Caco-2 (cell line): ENCODE results near the gene POP7. TPM values are rescaled to one million over a fixed set of nuclear protein-coding genes. Genes with fewer than 3 reads are reported as not detected.

Source experiments
- BruUV-seq: library from RNA; stranded (reverse); fragments of 400-500 nt; replicated peaks from 2 replicates; lab custom pipeline; 2021; lab: Mats Ljungman, UMichigan
- CTCF ChIA-PET: fragments of 300-600 bp; sonication (Branson Sonifier 250); formaldehyde crosslinking; loops from one replicate; lab custom pipeline; 2022; ENCODE audit warnings: antibody characterized with exemption; lab: Charles Lee
- POLR2A ChIA-PET: fragments of 300-600 bp; sonication (Branson Sonifier 250); formaldehyde crosslinking; loops from one replicate; lab custom pipeline; 2022; ENCODE audit warnings: antibody characterized with exemption; lab: Charles Lee
- DNase-seq, 2 experiments: peaks; one replicate each; pipeline versions ENCODE4 v3.0.0 to v3.0.0-alpha.2; 2020 to 2022
- H3K27me3 ChIP-seq: replicated peaks from 2 replicates; pipeline ENCODE4 v1.6.0; 2011; ENCODE audit warnings: low read length; ENCODE audit not compliant: control insufficient read depth, insufficient read depth
- H3K36me3 ChIP-seq: 2 replicates; pipeline ENCODE4 v1.5.1; 2011; ENCODE audit warnings: low read length; ENCODE audit not compliant: control insufficient read depth, insufficient read depth
- H3K4me1 ChIP-seq: fragments of 250-450 bp; sonication (Bioruptor Pico); 2 replicates; pipeline ENCODE4 v1.5.1; 2020; ENCODE audit warnings: mild to moderate bottlenecking
- H3K4me3 ChIP-seq: 2 replicates; pipeline ENCODE4 v1.5.1; 2011; ENCODE audit warnings: low read depth, mild to moderate bottlenecking, control low read depth, low read length
- H3K9me3 ChIP-seq: fragments of 250-450 bp; sonication (Bioruptor Pico); 2 replicates; pipeline ENCODE4 v1.5.1; 2020; ENCODE audit warnings: mild to moderate bottlenecking, moderate library complexity
- H3K27ac Mint-ChIP-seq: one replicate; pipeline ENCODE4 v1.8.0; 2022; ENCODE audit warnings: mixed read lengths; ENCODE audit not compliant: unreplicated experiment
- H3K27me3 Mint-ChIP-seq: one replicate; pipeline ENCODE4 v1.8.0; 2022; ENCODE audit warnings: mixed read lengths; ENCODE audit not compliant: insufficient read depth, unreplicated experiment
- H3K36me3 Mint-ChIP-seq: one replicate; pipeline ENCODE4 v1.8.0; 2022; ENCODE audit warnings: mild to moderate bottlenecking, mixed read lengths; ENCODE audit not compliant: insufficient read depth, unreplicated experiment
- H3K4me1 Mint-ChIP-seq: one replicate; pipeline ENCODE4 v1.8.0; 2022; ENCODE audit warnings: low read depth, mixed read lengths; ENCODE audit not compliant: unreplicated experiment
- H3K4me3 Mint-ChIP-seq: one replicate; pipeline ENCODE4 v1.8.0; 2022; ENCODE audit warnings: mild to moderate bottlenecking, moderate library complexity, mixed read lengths; ENCODE audit not compliant: unreplicated experiment
- H3K9me3 Mint-ChIP-seq: one replicate; pipeline ENCODE4 v1.8.0; 2022; ENCODE audit warnings: mixed read lengths; ENCODE audit not compliant: unreplicated experiment
- CTCF ChIP-seq, 2 experiments: fragments of 200-600 bp in 1 of 2; IDR thresholded peaks; 1 replicate in 1 of 2; 2 replicates in 1 of 2; pipeline versions ENCODE4 v1.5.1 to v1.8.0; 2011 to 2022; ENCODE audit warnings: antibody characterized with exemption in 1 of 2, control low read depth in 1 of 2, inconsistent platforms in 1 of 2, low read depth in 1 of 2, low read length in 1 of 2, mild to moderate bottlenecking in 1 of 2, moderate library complexity in 1 of 2; ENCODE audit not compliant: insufficient read depth in 1 of 2, severe bottlenecking in 1 of 2, unreplicated experiment in 1 of 2
- intact Hi-C: fragments of 100-400 bp; cut with micrococcal nuclease; formaldehyde crosslinking; loops from one replicate; pipeline ENCODE4 v1.10.0; 2022; ENCODE audit not compliant: unreplicated experiment
- total RNA-seq: library from RNA; stranded (reverse); gene quantifications from 2 replicates; pipeline ENCODE4 v1.2.3, GENCODE V29; 2022

POP7 gene
- total RNA-seq, 1 experiment from 2014 or later: 66.9 TPM

- H3K27me3 Mint-ChIP-seq: no peaks in the 10 kb centered on the region
- TSS peak; percentile 58 for BruUV-seq
- POLR2A ChIA-PET: interaction anchor here (1.5 kb wide), 1 partner anchor 79 kb away, joined by 5 read pairs; the partner anchor contains the start of gene MOSPD3
Observed at GRCh38 chr7:100691676-100692577, 14.0 kb upstream of the POP7 start.

DNA sequence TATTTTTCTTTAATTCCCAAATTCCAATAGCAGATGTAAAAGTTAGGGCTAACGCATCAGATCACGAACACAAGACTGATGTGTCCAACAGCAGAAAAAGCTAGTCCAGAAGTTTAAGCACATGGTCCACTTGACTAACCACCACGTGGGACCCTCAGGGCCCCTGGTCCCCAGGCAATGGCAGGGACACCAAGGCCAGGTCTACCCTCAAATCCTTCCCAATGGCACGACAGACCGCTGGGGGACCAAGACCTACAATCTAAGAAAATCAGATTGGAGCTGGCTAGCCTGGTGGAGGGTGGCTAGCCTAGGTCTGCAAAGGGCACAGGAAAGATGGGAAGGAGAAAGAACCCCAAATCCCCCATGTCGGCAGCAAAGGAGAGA lies 13.4 kb upstream of the POP7 start:
- no peaks in the 10 kb centered on the region for H3K9me3 ChIP-seq
- Mint-ChIP-seq H3K4me3 (peak overlapping the region; percentile 96), H3K27ac (no peak overlapping the region), H3K4me1 (peaks cover 18% of the 10 kb centered on the region), H3K36me3 (peaks cover 44% of the 10 kb centered on the region), H3K27me3 (no peaks in the 10 kb centered on the region), H3K9me3 (no peaks in the 10 kb centered on the region)
- H3K36me3 ChIP-seq: no peaks in the 10 kb centered on the region; the same call in 1 of the 2 replicates
- CTCF ChIA-PET: interaction anchor here (0.5 to 2.8 kb wide), 3 partner anchors 13 to 265 kb away, joined by 3 to 21 read pairs (median 10); partner anchors contain the start of gene POP7
- POLR2A ChIA-PET: interaction anchor here (1.5 to 3.0 kb wide), 2 partner anchors 13 to 80 kb away, joined by 5 to 18 read pairs; partner anchors contain the start of genes MOSPD3 and POP7
- DNase-seq: no peak
- peaks cover 19% of the 10 kb centered on the region for H3K4me1 ChIP-seq
- no TSS peak for BruUV-seq
- TF ChIP-seq CTCF (IDR thresholded peaks at IDR 0.05; ENCODE audit: insufficient read depth in 1 of 2, low read depth in 1 of 2, low read length in 1 of 2, severe bottlenecking in 1 of 2, unreplicated experiment in 1 of 2): no peak
- H3K27me3 ChIP-seq: no peaks in the 10 kb centered on the region
- intact Hi-C loops: loop anchor here (5.0 kb wide), 1 partner anchor 60 kb away; no protein-coding TSS in a partner anchor
- peak overlapping the region; percentile 55 for H3K4me3 ChIP-seq

More at GRCh38 chr7:100691676-100692577, 14.0 kb upstream of the POP7 start:
- Mint-ChIP-seq H3K4me1 (peaks cover 18% of the 10 kb centered on the region), H3K4me3 (peak overlapping the region; percentile 96), H3K9me3 (no peaks in the 10 kb centered on the region), H3K36me3 (peaks cover 49% of the 10 kb centered on the region), H3K27ac (no peak overlapping the region)
- intact Hi-C loops: loop anchor here (2.0 to 5.0 kb wide), 2 partner anchors 60 to 87 kb away; no protein-coding TSS in a partner anchor
- H3K36me3 ChIP-seq: no peaks in the 10 kb centered on the region; the same call in 1 of the 2 replicates
- CTCF ChIA-PET: interaction anchor here (0.6 to 1.9 kb wide), 5 partner anchors 14 to 106 kb away, joined by 3 to 7 read pairs (median 5); partner anchors contain the start of genes FBXO24, LRCH4, MOSPD3 and POP7
- peak; percentile 68 to 77 for TF ChIP-seq CTCF (IDR thresholded peaks at IDR 0.05; ENCODE audit: insufficient read depth in 1 of 2, low read depth in 1 of 2, low read length in 1 of 2, severe bottlenecking in 1 of 2, unreplicated experiment in 1 of 2)
- peaks cover 19% of the 10 kb centered on the region for H3K4me1 ChIP-seq
- peak overlapping the region; percentile 55 for H3K4me3 ChIP-seq
- peak in 1 of 2 experiments; percentile 77 for DNase-seq
- no peaks in the 10 kb centered on the region for H3K9me3 ChIP-seq
- no peaks in the 10 kb centered on the region for H3K27me3 ChIP-seq
